ENCODE data around the gene STK33. TPM values are rescaled to one million over a fixed set of nuclear protein-coding genes. Genes with fewer than 3 reads are reported as not detected.

Gene STK33
- total and polyA plus RNA-seq, 2 donors (not counting 3 experiments of a cell fraction or from before 2014, with no cell fraction given): 0.63 to 3.4 TPM

DNA sequence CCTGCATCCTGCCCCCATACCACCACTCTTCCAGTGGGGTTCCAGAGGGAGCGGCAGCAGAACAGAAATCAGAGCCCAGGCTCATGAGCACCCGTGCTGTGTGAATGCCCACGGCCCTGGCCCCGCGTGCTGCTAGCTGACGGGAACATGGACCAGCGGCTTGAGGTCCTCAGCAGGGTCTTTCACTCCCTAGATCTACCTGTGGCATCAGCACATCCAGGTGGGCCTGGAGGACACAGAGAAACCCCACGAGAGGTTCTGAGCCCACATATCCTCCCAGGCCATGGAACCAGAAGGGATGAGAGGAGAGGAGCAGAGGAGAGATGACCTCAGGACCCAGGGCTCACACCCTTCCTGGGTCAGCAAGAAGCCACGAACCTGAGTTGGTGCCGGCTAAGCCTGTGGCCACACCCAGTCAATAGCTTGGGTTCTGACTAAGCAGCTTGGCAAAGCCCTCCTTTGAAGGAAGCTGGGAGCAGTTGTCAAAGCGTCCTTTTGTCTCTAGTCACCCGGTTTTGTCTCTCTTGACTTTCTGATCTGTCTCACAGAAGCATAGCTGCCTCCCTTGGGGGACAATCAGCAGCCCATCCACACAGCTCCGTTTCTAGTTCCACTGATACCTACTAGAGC, 241.0 kb downstream of the STK33 start:
- Histone ChIP-seq H3K4me3 (replicated peaks in 1 of 3; ENCODE audit: insufficient read depth in 1 of 3, low read depth in 1 of 3, low read length in 3 of 3) (no peak overlapping the region), H3K27ac (ENCODE audit: insufficient read depth, low read depth, low read length) (no peak overlapping the region), H3K9me1 (replicated peaks; ENCODE audit: control insufficient read depth, extremely low read depth, insufficient read depth, low read length) (no peaks in the 10 kb centered on the region), H3K79me2 (ENCODE audit: control insufficient read depth, insufficient read depth, low read length) (no peaks in the 10 kb centered on the region), H2AFZ (ENCODE audit: low read depth, low read length) (no peak overlapping the region), H3K36me3 (ENCODE audit: control insufficient read depth in 2 of 2, extremely low read depth in 1 of 2, insufficient read depth in 2 of 2, low read length in 2 of 2) (no peaks in the 10 kb centered on the region), H3K4me2 (ENCODE audit: insufficient read depth, low read length) (no peak overlapping the region), H3K9ac (replicated peaks; ENCODE audit: extremely low read depth, insufficient read depth, low read length) (no peak overlapping the region), H3K9me3 (replicated peaks; ENCODE audit: control insufficient read depth, insufficient read depth, low read length) (no peaks in the 10 kb centered on the region), H3K4me1 (ENCODE audit: control insufficient read depth, extremely low read depth, insufficient read depth, low read length) (no peaks in the 10 kb centered on the region), H3K27me3 (ENCODE audit: control insufficient read depth in 2 of 2, insufficient read depth in 2 of 2, low read length in 2 of 2) (peaks cover 2 to 5% of the 10 kb centered on the region in 2 experiments), H4K20me1 (replicated peaks; ENCODE audit: control insufficient read depth, extremely low read depth, insufficient read depth, low read length) (no peaks in the 10 kb centered on the region)
- intact Hi-C loops (cut with micrococcal nuclease): no loop called here
- ChIA-PET CTCF (no interaction called here), POLR2A (no interaction called here)
- no TSS peak for BruUV-seq (replicated peaks)
- dilution Hi-C loops (cut with MboI; ENCODE audit: extremely low pct_ligation_motif_present, low sequenced_read_pairs): no loop called here
- no peak for DNase-seq (ENCODE audit: low read depth, low spot score)
- FAIRE-seq: no peak
- TF ChIP-seq EZH2 (IDR thresholded peaks at IDR 0.05; ENCODE audit: borderline replicate concordance, low read depth, low read length, severe bottlenecking): no peak
- no peak for TF ChIP-seq FOS (IDR thresholded peaks at IDR 0.05; ENCODE audit: borderline replicate concordance, insufficient read depth, low read length)
- TF ChIP-seq JUN (IDR thresholded peaks at IDR 0.05; ENCODE audit: borderline replicate concordance, insufficient read depth, insufficient read length, low read depth): no peak
- TF ChIP-seq POLR2A (IDR thresholded peaks at IDR 0.05; ENCODE audit: low read depth, low read length): no peak

- intact Hi-C loops (cut with micrococcal nuclease) (no loop called here), dilution Hi-C loops (cut with MboI; ENCODE audit: extremely low pct_ligation_motif_present, low sequenced_read_pairs) (no loop called here)
- H3K9me1 ChIP-seq (replicated peaks; ENCODE audit: control insufficient read depth, extremely low read depth, insufficient read depth, low read length): no peaks in the 10 kb centered on the region
- TF ChIP-seq, protein P1, sequence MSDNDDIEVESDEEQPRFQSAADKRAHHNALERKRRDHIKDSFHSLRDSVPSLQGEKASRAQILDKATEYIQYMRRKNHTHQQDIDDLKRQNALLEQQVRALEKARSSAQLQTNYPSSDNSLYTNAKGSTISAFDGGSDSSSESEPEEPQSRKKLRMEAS (IDR thresholded peaks at IDR 0.05; ENCODE audit: insufficient read depth, insufficient read length): no peak
- TF ChIP-seq, protein P2, sequence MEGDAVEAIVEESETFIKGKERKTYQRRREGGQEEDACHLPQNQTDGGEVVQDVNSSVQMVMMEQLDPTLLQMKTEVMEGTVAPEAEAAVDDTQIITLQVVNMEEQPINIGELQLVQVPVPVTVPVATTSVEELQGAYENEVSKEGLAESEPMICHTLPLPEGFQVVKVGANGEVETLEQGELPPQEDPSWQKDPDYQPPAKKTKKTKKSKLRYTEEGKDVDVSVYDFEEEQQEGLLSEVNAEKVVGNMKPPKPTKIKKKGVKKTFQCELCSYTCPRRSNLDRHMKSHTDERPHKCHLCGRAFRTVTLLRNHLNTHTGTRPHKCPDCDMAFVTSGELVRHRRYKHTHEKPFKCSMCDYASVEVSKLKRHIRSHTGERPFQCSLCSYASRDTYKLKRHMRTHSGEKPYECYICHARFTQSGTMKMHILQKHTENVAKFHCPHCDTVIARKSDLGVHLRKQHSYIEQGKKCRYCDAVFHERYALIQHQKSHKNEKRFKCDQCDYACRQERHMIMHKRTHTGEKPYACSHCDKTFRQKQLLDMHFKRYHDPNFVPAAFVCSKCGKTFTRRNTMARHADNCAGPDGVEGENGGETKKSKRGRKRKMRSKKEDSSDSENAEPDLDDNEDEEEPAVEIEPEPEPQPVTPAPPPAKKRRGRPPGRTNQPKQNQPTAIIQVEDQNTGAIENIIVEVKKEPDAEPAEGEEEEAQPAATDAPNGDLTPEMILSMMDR (IDR thresholded peaks at IDR 0.05; ENCODE audit: extremely low read depth in 1 of 2, insufficient read depth in 1 of 2, low read depth in 1 of 2, low read length in 2 of 2): no peak
- TF ChIP-seq EZH2 (IDR thresholded peaks at IDR 0.05; ENCODE audit: borderline replicate concordance, low read depth, low read length, severe bottlenecking): no peak
- TF ChIP-seq JUN (IDR thresholded peaks at IDR 0.05; ENCODE audit: borderline replicate concordance, insufficient read depth, insufficient read length, low read depth): no peak
- no peak for TF ChIP-seq POLR2A (IDR thresholded peaks at IDR 0.05; ENCODE audit: low read depth, low read length)
- no peak for TF ChIP-seq POLR2AphosphoS5 (IDR thresholded peaks at IDR 0.05; ENCODE audit: insufficient read depth, low read depth, low read length)
- TF ChIP-seq GATA2 (IDR thresholded peaks at IDR 0.05; ENCODE audit: insufficient read depth, insufficient read length, low read depth, low read length): no peak
- TF ChIP-seq FOS (IDR thresholded peaks at IDR 0.05; ENCODE audit: borderline replicate concordance, insufficient read depth, low read length): no peak
- H3K79me2 ChIP-seq (ENCODE audit: control insufficient read depth, insufficient read depth, low read length): no peaks in the 10 kb centered on the region
- FAIRE-seq (no peak), DNase-seq (ENCODE audit: low read depth, low spot score) (no peak)
- no peaks in the 10 kb centered on the region for H3K4me1 ChIP-seq (ENCODE audit: control insufficient read depth, extremely low read depth, insufficient read depth, low read length)
- CTCF ChIA-PET: no interaction called here
- no peak overlapping the region for H3K27ac ChIP-seq (ENCODE audit: insufficient read depth, low read depth, low read length)
- no peaks in the 10 kb centered on the region for H4K20me1 ChIP-seq (replicated peaks; ENCODE audit: control insufficient read depth, extremely low read depth, insufficient read depth, low read length)
- no TSS peak for BruUV-seq (replicated peaks)
- H3K36me3 ChIP-seq (ENCODE audit: control insufficient read depth in 2 of 2, extremely low read depth in 1 of 2, insufficient read depth in 2 of 2, low read length in 2 of 2): no peaks in the 10 kb centered on the region
- H3K4me3 ChIP-seq (replicated peaks in 1 of 3; ENCODE audit: insufficient read depth in 1 of 3, low read depth in 1 of 3, low read length in 3 of 3): no peak overlapping the region
- POLR2A ChIA-PET: no interaction called here
- H2AFZ ChIP-seq (ENCODE audit: low read depth, low read length): no peak overlapping the region
- no peaks in the 10 kb centered on the region for H3K9me3 ChIP-seq (replicated peaks; ENCODE audit: control insufficient read depth, insufficient read depth, low read length)
- no peak overlapping the region for H3K4me2 ChIP-seq (ENCODE audit: insufficient read depth, low read length)
- H3K9ac ChIP-seq (replicated peaks; ENCODE audit: extremely low read depth, insufficient read depth, low read length): no peak overlapping the region
- peaks cover 2 to 5% of the 10 kb centered on the region in 2 experiments for H3K27me3 ChIP-seq (ENCODE audit: control insufficient read depth in 2 of 2, insufficient read depth in 2 of 2, low read length in 2 of 2)
These were observed 241.7 kb downstream of the STK33 start for GRCh38 chr11:8352103-8352875.
